ENCODE results near the gene SELENOS. TPM values are rescaled to one million over a fixed set of nuclear protein-coding genes. Genes with fewer than 3 reads are reported as not detected.

The SELENOS gene
- total RNA-seq, 1 donor from 2014 or later: 32.0 TPM

- no peak for TF ChIP-seq CTCF (IDR thresholded peaks at IDR 0.05)
- intact Hi-C loops (cut with DNase I): no loop called here
- Histone ChIP-seq H3K27me3 (no peaks in the 10 kb centered on the region), H3K9me3 (no peaks in the 10 kb centered on the region), H3K36me3 (peaks cover 0 to 6% of the 10 kb centered on the region in 2 donors), H3K4me1 (peaks cover 13 to 42% of the 10 kb centered on the region in 2 donors), H3K4me3 (peak overlapping the region in 1 of 2 donors; percentile 6), H3K27ac (peak overlapping the region in 1 of 2 donors; percentile 28)
- peak in 1 of 2 donors; percentile 28 for DNase-seq (ENCODE audit: low spot score in 2 of 2)
These were observed 36.9 kb downstream of the SELENOS start for GRCh38 chr15:101240358-101240757.

DNA sequence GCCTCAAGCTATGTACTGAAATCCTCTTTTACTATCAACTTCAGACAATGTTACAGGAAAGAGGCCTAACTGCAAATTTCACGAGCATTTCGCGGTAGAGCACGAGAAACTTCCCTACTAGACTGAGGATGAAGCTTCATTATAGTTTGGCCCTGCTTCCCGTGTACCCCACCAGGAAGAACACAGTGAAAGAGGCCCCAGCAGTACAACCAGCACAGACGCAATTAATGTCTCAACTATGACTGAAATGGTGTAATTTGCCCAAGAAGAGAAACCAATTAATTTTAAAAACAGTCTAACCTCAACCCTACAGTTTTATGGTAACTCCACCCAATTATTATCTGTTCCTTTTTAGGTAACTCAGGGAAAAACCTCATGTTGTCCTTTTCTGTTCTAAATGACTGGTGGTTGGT is 37.6 kb downstream of the SELENOS start:
- Histone ChIP-seq H3K4me1 (peaks cover 8 to 36% of the 10 kb centered on the region in 2 donors), H3K27ac (peak overlapping the region in 1 of 2 donors; percentile 28), H3K4me3 (no peak overlapping the region), H3K36me3 (peaks cover 5 to 13% of the 10 kb centered on the region in 2 donors), H3K27me3 (no peaks in the 10 kb centered on the region), H3K9me3 (no peaks in the 10 kb centered on the region)
- intact Hi-C loops (cut with DNase I): no loop called here
- peak in 1 of 2 donors; percentile 33 for DNase-seq (ENCODE audit: low spot score in 2 of 2)
- no peak for TF ChIP-seq CTCF (IDR thresholded peaks at IDR 0.05)

- H3K4me3 ChIP-seq: no peak overlapping the region
- H3K4me1 ChIP-seq: peaks cover 8 to 24% of the 10 kb centered on the region in 2 donors
- peak overlapping the region in 1 of 2 donors; percentile 17 for H3K27ac ChIP-seq
- H3K9me3 ChIP-seq: no peaks in the 10 kb centered on the region
- intact Hi-C loops (cut with DNase I): no loop called here
- no peak for TF ChIP-seq CTCF (IDR thresholded peaks at IDR 0.05)
- peak in 1 of 2 donors; percentile 60 for DNase-seq (ENCODE audit: low spot score in 2 of 2)
- H3K36me3 ChIP-seq: peaks cover 18 to 19% of the 10 kb centered on the region in 2 donors
- H3K27me3 ChIP-seq: no peaks in the 10 kb centered on the region
These were observed 40.0 kb downstream of the SELENOS start for GRCh38 chr15:101237251-101237650.

GRCh38 chr15:101233651-101234280 is 43.5 kb downstream of the SELENOS start:
- H3K27me3 ChIP-seq: no peaks in the 10 kb centered on the region
- TF ChIP-seq CTCF (IDR thresholded peaks at IDR 0.05): no peak
- intact Hi-C loops (cut with DNase I): no loop called here
- peak in 1 of 2 donors; percentile 2 for DNase-seq (ENCODE audit: low spot score in 2 of 2)
- no peaks in the 10 kb centered on the region for H3K9me3 ChIP-seq
- H3K4me3 ChIP-seq: no peak overlapping the region
- no peak overlapping the region for H3K27ac ChIP-seq
- peaks cover 3 to 12% of the 10 kb centered on the region in 2 donors for H3K4me1 ChIP-seq
- H3K36me3 ChIP-seq: peaks cover 16 to 19% of the 10 kb centered on the region in 2 donors

DNA sequence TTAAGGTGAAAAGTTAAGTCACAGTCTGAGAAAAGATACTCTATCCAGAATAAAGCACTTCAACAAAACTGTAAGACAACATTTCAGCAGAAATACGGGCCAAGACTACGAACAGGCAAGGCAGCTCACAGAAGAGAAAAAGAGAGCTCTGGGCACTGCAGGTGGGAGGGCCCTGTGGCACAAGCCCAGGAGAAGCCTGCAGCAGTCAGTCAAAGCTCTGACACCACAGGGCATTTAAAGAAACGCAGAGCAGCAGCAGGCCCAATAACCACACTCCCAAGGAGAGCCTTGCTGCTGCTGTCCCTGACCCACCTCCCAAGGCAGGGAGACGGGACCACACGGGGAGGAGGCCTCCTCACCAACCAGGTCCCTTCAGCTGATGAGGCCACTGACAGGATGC is 44.6 kb downstream of the SELENOS start:
- Histone ChIP-seq H3K9me3 (peaks cover 0 to 5% of the 10 kb centered on the region in 2 donors), H3K27ac (peak overlapping the region in 1 of 2 donors; percentile 29), H3K36me3 (peaks cover 16 to 19% of the 10 kb centered on the region in 2 donors), H3K27me3 (no peaks in the 10 kb centered on the region), H3K4me1 (peaks cover 3 to 12% of the 10 kb centered on the region in 2 donors), H3K4me3 (peak overlapping the region in 1 of 2 donors; percentile 9)
- no peak for TF ChIP-seq CTCF (IDR thresholded peaks at IDR 0.05)
- peak in 1 of 2 donors; percentile 41 for DNase-seq (ENCODE audit: low spot score in 2 of 2)
- intact Hi-C loops (cut with DNase I): no loop called here
